Progenitor cell of endocrine pancreas (in vitro differentiated cells): ENCODE results near the gene SEMA3A. TPM values are rescaled to one million over a fixed set of nuclear protein-coding genes. Genes with fewer than 3 reads are reported as not detected.

Source experiments
- DNase-seq: peaks from one replicate; pipeline ENCODE4 v3.0.0; 2021; ENCODE audit warnings: low spot score; ENCODE audit not compliant: unreplicated experiment
- H3K27ac Mint-ChIP-seq: 2 replicates; pipeline ENCODE4 v1.8.0; 2021; ENCODE audit warnings: mild to moderate bottlenecking, moderate library complexity, mixed read lengths
- H3K27me3 Mint-ChIP-seq: 2 replicates; pipeline ENCODE4 v1.8.0; 2021; ENCODE audit warnings: mixed read lengths
- H3K36me3 Mint-ChIP-seq: 2 replicates; pipeline ENCODE4 v1.8.0; 2022; ENCODE audit warnings: mixed read lengths; ENCODE audit not compliant: insufficient read depth
- H3K4me1 Mint-ChIP-seq: 2 replicates; pipeline ENCODE4 v1.8.0; 2021; ENCODE audit warnings: low read depth, mixed read lengths
- H3K4me3 Mint-ChIP-seq: 2 replicates; pipeline ENCODE4 v1.8.0; 2021; ENCODE audit warnings: low read depth, mild to moderate bottlenecking, moderate library complexity, mixed read lengths
- H3K9me3 Mint-ChIP-seq: 2 replicates; pipeline ENCODE4 v1.8.0; 2021; ENCODE audit warnings: low read depth, mixed read lengths
- total RNA-seq: library from RNA; stranded (reverse); gene quantifications from 2 replicates; pipeline ENCODE4 v1.2.1, GENCODE V29; 2021
- TF ChIP-seq, protein P1 (sequence below): fragments of 200-600 bp; sonication (generic); IDR thresholded peaks from one replicate; pipeline ENCODE4 v1.5.0; 2021; ENCODE audit warnings: antibody characterized with exemption, mild to moderate bottlenecking; ENCODE audit not compliant: unreplicated experiment

Gene SEMA3A
- total RNA-seq, 1 donor from 2014 or later, result 12.4 TPM

DNA sequence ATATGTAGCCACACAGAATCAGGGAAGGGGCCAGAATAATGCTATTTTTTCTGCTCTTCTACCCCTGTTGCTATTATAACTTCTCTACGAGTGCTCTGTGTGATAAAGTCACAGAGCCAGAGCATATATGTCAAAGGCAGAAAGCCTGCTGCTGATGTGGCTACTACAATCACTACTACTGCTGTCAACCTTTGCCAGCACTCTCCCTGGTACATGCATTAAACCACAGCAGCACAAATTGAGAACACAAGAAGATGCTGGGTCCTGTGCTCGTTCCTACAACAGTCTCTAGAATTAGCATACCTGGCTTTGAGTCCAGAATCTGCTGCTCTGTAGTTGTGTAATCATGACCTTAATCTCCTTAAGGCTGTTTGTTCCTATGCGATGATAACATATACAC lies 108.6 kb downstream of the SEMA3A start:
- no peaks in the 10 kb centered on the region for H3K36me3 Mint-ChIP-seq
- peaks cover 5% of the 10 kb centered on the region for H3K4me1 Mint-ChIP-seq
- TF ChIP-seq, protein P1, sequence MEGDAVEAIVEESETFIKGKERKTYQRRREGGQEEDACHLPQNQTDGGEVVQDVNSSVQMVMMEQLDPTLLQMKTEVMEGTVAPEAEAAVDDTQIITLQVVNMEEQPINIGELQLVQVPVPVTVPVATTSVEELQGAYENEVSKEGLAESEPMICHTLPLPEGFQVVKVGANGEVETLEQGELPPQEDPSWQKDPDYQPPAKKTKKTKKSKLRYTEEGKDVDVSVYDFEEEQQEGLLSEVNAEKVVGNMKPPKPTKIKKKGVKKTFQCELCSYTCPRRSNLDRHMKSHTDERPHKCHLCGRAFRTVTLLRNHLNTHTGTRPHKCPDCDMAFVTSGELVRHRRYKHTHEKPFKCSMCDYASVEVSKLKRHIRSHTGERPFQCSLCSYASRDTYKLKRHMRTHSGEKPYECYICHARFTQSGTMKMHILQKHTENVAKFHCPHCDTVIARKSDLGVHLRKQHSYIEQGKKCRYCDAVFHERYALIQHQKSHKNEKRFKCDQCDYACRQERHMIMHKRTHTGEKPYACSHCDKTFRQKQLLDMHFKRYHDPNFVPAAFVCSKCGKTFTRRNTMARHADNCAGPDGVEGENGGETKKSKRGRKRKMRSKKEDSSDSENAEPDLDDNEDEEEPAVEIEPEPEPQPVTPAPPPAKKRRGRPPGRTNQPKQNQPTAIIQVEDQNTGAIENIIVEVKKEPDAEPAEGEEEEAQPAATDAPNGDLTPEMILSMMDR, result no peak
- no peak overlapping the region for H3K4me3 Mint-ChIP-seq
- DNase-seq, result no peak
- no peak overlapping the region for H3K27ac Mint-ChIP-seq
- no peaks in the 10 kb centered on the region for H3K27me3 Mint-ChIP-seq
- no peaks in the 10 kb centered on the region for H3K9me3 Mint-ChIP-seq

DNA sequence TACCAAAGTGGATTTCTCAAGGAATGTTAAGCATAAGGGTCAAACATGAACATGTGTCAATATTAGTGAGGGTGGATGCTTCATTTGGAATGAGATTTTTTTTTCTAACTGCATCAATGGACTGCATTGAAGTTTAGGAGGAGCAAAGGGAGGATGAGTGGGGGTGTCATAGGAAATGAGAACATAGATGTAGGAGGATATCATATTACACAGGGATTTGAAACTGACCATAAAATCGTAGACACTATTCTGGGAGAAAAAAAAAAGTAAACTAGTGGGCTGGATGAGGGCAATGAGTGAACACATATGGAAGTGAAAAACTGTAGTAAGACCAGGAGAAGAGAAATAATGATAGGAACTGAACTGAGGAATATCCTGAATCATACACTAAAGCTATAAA lies 109.4 kb downstream of the SEMA3A start:
- Mint-ChIP-seq H3K4me3 (no peak overlapping the region), H3K27ac (no peak overlapping the region), H3K27me3 (no peaks in the 10 kb centered on the region), H3K4me1 (peaks cover 5% of the 10 kb centered on the region), H3K36me3 (no peaks in the 10 kb centered on the region), H3K9me3 (no peaks in the 10 kb centered on the region)
- DNase-seq, result no peak
- TF ChIP-seq, protein P1, result no peak

DNA sequence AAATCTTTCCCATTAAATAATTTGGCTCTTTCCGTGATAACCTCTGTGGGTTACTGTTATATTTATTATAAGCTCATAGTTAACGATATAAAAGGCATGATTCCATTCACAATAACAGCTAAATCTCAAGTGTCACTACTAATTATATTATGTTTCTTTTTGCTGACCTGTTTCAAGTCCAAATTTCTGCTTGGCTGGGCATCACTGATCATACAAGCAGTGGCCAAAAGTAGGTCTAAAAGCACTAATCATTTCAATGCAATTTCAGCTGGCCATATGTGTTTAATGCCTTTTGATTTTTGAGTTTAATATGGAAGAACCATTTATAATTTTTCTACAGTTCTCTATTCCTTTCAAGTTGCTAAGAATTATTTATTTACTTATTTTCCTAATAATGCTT lies 110.7 kb downstream of the SEMA3A start:
- Mint-ChIP-seq H3K27me3 (no peaks in the 10 kb centered on the region), H3K4me1 (peaks cover 3% of the 10 kb centered on the region), H3K9me3 (no peaks in the 10 kb centered on the region), H3K4me3 (no peak overlapping the region), H3K27ac (no peak overlapping the region), H3K36me3 (no peaks in the 10 kb centered on the region)
- DNase-seq, result no peak
- TF ChIP-seq, protein P1, result no peak

DNA sequence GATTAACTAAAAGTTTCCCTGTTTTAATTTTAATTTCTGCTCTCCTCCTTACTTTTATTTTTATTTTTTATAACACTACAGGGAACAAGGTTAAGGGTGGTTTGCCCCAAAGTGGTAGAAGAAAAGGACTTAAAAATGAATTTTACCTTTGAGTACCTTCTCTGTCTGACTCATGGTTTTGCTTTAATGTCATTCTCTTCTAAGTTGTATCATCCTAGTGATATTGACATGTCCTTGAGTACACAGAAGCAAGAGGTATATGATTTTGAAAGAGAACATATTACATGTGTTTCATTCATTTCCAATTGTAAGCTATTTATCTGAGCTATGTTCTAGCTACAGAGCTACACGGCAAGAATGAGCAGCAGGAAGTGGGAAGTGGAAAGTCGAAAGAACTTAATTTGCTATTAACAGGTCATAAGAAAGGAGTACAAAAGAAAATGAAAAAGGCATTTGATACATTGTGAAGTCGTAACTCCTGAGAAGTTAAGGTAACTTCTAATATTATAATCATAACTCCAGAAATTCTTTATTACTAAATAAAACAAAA lies 112.5 kb downstream of the SEMA3A start:
- TF ChIP-seq, protein P1, result no peak
- H3K4me3 Mint-ChIP-seq, result no peak overlapping the region
- H3K4me1 Mint-ChIP-seq, result peaks cover 1% of the 10 kb centered on the region
- DNase-seq, result no peak
- H3K27ac Mint-ChIP-seq, result no peak overlapping the region
- no peaks in the 10 kb centered on the region for H3K9me3 Mint-ChIP-seq
- H3K36me3 Mint-ChIP-seq, result no peaks in the 10 kb centered on the region
- no peaks in the 10 kb centered on the region for H3K27me3 Mint-ChIP-seq

DNA sequence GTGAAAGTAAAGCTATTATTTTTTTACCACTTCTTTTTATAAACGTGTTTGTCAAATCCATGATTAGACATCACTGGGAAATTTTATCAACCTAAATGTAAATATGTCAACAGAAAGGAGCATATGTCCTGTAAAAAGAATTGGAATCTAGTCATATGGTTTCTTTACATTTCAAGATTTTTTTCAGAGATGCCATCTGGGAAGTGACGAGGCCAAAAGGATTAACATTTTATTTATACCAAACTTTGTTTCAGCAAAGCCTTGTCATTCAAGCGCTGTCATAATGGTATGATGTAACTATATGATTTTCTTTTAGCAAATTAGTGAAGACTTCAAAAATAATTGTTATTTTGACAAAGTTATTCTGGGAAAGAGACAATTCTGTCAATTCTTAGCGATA lies 117.3 kb downstream of the SEMA3A start:
- DNase-seq, result no peak
- Mint-ChIP-seq H3K27me3 (no peaks in the 10 kb centered on the region), H3K36me3 (no peaks in the 10 kb centered on the region), H3K4me3 (no peak overlapping the region), H3K9me3 (no peaks in the 10 kb centered on the region), H3K4me1 (peaks cover 1% of the 10 kb centered on the region), H3K27ac (no peak overlapping the region)
- TF ChIP-seq, protein P1, result no peak
